Chondrocyte (in vitro differentiated cells): Measurements from ENCODE around the gene AQP12A. TPM values are rescaled to one million over a fixed set of nuclear protein-coding genes. Genes with fewer than 3 reads are reported as not detected.

ENCODE experiments used
- DNase-seq: peaks from one replicate; pipeline ENCODE4 v3.0.0; 2021; ENCODE audit warnings: mixed read lengths, low spot score
- H3K27ac Mint-ChIP-seq: one replicate; pipeline ENCODE4 v1.8.0; 2021; ENCODE audit warnings: mild to moderate bottlenecking, moderate library complexity, mixed read lengths; ENCODE audit not compliant: unreplicated experiment
- H3K27me3 Mint-ChIP-seq: 2 replicates; pipeline ENCODE4 v1.8.0; 2021; ENCODE audit warnings: low read depth, mixed read lengths
- H3K36me3 Mint-ChIP-seq: 2 replicates; pipeline ENCODE4 v1.8.0; 2021; ENCODE audit warnings: low read depth, mixed read lengths
- H3K4me1 Mint-ChIP-seq: 2 replicates; pipeline ENCODE4 v1.8.0; 2021; ENCODE audit warnings: low read depth, mild to moderate bottlenecking, mixed read lengths
- H3K4me3 Mint-ChIP-seq: one replicate; pipeline ENCODE4 v1.8.0; 2021; ENCODE audit warnings: mild to moderate bottlenecking, moderate library complexity, mixed read lengths; ENCODE audit not compliant: unreplicated experiment
- H3K9me3 Mint-ChIP-seq: 2 replicates; pipeline ENCODE4 v1.8.0; 2021; ENCODE audit warnings: low read depth, mixed read lengths
- total RNA-seq: library from RNA; stranded (reverse); gene quantifications from 3 replicates; pipeline ENCODE4 v1.2.1, GENCODE V29; 2021
- TF ChIP-seq, protein P1 (sequence below): fragments of 200-600 bp; sonication (generic); IDR thresholded peaks from 2 replicates; pipeline ENCODE4 v1.5.0; 2021; ENCODE audit warnings: antibody characterized with exemption, mild to moderate bottlenecking, moderate library complexity

AQP12A gene
- total RNA-seq, 1 donor from 2014 or later: not detected

DNA sequence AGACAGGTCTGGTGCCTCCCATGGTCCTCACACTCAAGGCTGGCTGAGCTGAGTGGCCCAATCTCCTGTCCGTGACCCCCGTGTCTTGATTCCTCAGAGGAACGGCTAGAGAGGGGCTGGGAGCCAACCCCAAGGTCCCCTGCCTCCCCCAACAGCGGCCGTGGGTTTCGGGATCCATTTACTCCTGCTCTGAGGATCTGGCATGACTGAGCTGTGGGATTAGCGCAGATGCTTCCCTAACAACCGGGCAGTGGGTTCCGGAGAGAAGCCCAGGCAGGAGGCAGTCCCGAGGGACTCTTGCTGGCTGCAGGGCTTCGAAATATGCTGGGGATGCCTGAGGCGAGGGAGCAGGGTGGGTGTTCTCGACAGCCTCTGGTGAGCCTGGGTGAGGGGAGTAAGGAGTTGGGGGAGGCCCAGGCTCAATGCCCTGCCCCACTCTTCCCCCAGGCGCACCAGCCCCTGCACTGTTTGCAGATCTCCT, 47.5 kb upstream of the AQP12A start:
- Mint-ChIP-seq H3K4me1 (no peaks in the 10 kb centered on the region), H3K36me3 (no peaks in the 10 kb centered on the region), H3K9me3 (no peaks in the 10 kb centered on the region), H3K4me3 (no peak overlapping the region), H3K27me3 (peaks cover 43% of the 10 kb centered on the region), H3K27ac (no peak overlapping the region)
- TF ChIP-seq, protein P1, sequence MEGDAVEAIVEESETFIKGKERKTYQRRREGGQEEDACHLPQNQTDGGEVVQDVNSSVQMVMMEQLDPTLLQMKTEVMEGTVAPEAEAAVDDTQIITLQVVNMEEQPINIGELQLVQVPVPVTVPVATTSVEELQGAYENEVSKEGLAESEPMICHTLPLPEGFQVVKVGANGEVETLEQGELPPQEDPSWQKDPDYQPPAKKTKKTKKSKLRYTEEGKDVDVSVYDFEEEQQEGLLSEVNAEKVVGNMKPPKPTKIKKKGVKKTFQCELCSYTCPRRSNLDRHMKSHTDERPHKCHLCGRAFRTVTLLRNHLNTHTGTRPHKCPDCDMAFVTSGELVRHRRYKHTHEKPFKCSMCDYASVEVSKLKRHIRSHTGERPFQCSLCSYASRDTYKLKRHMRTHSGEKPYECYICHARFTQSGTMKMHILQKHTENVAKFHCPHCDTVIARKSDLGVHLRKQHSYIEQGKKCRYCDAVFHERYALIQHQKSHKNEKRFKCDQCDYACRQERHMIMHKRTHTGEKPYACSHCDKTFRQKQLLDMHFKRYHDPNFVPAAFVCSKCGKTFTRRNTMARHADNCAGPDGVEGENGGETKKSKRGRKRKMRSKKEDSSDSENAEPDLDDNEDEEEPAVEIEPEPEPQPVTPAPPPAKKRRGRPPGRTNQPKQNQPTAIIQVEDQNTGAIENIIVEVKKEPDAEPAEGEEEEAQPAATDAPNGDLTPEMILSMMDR: no peak
- DNase-seq: peak; percentile 75

DNA sequence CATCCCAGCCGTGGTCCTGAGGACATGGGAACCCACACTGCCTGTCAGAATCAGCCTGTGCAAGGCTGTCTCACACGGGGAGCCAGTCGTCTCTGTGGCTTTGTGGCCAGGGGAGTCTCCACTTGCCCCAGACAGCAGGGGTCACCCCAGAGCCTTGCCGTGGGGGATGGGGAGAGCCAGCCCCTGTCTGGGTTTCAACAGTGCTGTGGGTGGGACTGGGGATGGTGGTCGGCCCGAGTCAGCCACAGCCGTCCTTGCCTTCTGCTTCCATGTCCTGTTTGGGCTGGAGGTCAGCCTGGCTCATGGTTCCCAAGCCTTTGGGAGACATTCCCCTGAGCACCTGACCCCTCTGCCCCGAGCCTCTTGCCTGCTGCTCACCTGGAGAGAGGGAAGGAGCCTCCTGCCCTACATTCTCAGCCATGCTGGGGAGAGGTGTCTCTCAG, 46.8 kb upstream of the AQP12A start:
- TF ChIP-seq, protein P1: no peak
- H3K4me1 Mint-ChIP-seq: no peaks in the 10 kb centered on the region
- peaks cover 50% of the 10 kb centered on the region for H3K27me3 Mint-ChIP-seq
- DNase-seq: peak; percentile 87
- no peak overlapping the region for H3K4me3 Mint-ChIP-seq
- no peak overlapping the region for H3K27ac Mint-ChIP-seq
- no peaks in the 10 kb centered on the region for H3K9me3 Mint-ChIP-seq
- H3K36me3 Mint-ChIP-seq: no peaks in the 10 kb centered on the region

DNA sequence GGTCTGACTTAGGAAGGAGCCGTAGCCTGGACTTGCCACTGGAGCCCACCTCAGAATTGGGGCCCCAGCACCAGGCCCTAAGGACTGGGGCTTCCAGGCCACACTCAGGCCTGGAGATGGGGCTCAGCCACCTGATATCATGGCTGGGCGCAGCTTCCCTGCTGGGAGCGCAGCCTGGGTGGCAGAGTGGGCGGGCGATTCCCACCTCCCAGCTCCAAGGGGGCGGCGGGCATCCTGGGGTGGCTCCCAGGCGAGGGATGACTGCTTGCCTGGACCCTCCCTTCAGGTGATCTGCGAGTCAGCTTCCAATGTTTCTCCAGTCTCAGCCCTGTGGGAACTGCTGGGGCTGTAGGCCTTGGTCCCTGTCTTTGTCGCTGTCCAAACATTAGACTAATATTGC, 46.3 kb upstream of the AQP12A start:
- Mint-ChIP-seq H3K36me3 (no peaks in the 10 kb centered on the region), H3K4me1 (no peaks in the 10 kb centered on the region), H3K9me3 (no peaks in the 10 kb centered on the region), H3K27ac (no peak overlapping the region), H3K4me3 (no peak overlapping the region), H3K27me3 (peaks cover 50% of the 10 kb centered on the region)
- DNase-seq: no peak
- TF ChIP-seq, protein P1: no peak

DNA sequence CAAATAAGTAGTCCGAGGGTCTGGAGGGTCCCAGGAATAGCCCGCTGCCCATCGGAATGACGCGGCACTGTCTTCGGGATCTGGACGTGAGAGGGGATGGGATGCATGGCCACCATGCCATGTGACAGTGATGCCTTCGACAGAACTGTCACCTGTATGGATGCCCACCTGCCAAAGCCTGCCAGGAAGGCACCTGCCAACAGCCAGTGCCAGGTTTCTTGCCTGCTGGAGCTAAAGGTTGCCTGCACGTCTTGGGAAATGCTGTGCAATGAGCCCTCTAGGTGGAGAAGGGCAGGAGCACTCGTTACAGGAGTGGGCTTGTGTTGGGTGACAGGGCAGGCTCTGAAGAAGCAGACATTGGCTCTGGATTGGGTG, 45.9 kb upstream of the AQP12A start:
- Mint-ChIP-seq H3K4me3 (no peak overlapping the region), H3K36me3 (no peaks in the 10 kb centered on the region), H3K4me1 (no peaks in the 10 kb centered on the region), H3K27me3 (peaks cover 50% of the 10 kb centered on the region), H3K27ac (no peak overlapping the region), H3K9me3 (no peaks in the 10 kb centered on the region)
- peak; percentile 58 for DNase-seq
- TF ChIP-seq, protein P1: no peak

DNA sequence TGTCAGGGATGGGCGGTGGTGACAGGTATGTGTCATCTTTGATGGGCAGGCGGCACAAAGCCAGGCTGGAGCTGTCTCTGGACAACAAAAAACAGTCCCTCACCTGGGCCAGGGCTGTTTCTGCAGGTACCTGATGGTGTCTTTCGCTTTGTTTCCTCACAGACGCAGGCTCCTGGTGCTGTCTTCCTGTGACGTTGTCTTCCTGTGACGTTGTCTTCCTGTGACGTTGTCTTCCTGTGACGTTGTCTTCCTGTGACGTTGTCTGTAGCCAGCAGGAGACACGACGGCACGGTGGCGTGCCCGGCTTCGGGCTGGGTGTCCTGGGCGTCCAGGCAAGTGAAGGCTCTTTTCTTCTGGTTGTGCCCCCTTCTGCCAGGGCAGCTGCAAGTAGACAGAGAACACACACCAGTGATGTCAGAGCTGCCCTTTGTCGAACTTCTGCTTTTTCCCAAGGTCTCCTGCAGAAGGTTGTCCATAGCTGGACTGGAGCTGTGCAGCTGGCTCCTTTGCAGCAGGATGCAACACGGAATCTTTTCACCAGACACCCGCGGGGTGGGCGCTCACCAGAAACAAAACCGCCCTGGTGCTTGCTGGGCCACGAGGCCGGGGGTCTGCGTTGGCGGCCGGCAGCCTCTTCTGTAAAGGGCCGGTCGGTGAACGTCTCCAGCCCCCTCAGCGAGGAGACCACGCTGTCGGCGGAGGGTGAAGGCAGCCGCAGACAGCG, 45.3 kb upstream of the AQP12A start:
- H3K4me3 Mint-ChIP-seq: no peak overlapping the region
- H3K36me3 Mint-ChIP-seq: no peaks in the 10 kb centered on the region
- TF ChIP-seq, protein P1: no peak
- no peak for DNase-seq
- no peak overlapping the region for H3K27ac Mint-ChIP-seq
- no peaks in the 10 kb centered on the region for H3K9me3 Mint-ChIP-seq
- no peaks in the 10 kb centered on the region for H3K4me1 Mint-ChIP-seq
- peaks cover 56% of the 10 kb centered on the region for H3K27me3 Mint-ChIP-seq
